ENCODE measurements around the gene TBL1X.

TBL1X gene

GRCh38 chrX:9650091-9650490 is 185.2 kb downstream of the TBL1X start:
- TF ChIP-seq MYC (IDR thresholded peaks at IDR 0.05; ENCODE audit: low read depth, low read length) (no peak), CTCF (IDR thresholded peaks at IDR 0.05; ENCODE audit: low read depth, low read length) (no peak), POLR2A (IDR thresholded peaks at IDR 0.05; ENCODE audit: extremely low read depth, insufficient read length) (no peak)
- TF ChIP-seq, protein P1, sequence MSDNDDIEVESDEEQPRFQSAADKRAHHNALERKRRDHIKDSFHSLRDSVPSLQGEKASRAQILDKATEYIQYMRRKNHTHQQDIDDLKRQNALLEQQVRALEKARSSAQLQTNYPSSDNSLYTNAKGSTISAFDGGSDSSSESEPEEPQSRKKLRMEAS (IDR thresholded peaks at IDR 0.05; ENCODE audit: low read depth, low read length), result no peak
- DNase-seq (ENCODE audit: low read depth), result no peak
- no peak overlapping the region for H3K4me3 ChIP-seq (ENCODE audit: low read depth, low read length)

GRCh38 chrX:9651737-9652136 is 186.9 kb downstream of the TBL1X start:
- TF ChIP-seq, protein P1 (IDR thresholded peaks at IDR 0.05; ENCODE audit: low read depth, low read length), result no peak
- no peak for TF ChIP-seq CTCF (IDR thresholded peaks at IDR 0.05; ENCODE audit: low read depth, low read length)
- TF ChIP-seq POLR2A (IDR thresholded peaks at IDR 0.05; ENCODE audit: extremely low read depth, insufficient read length), result no peak
- TF ChIP-seq MYC (IDR thresholded peaks at IDR 0.05; ENCODE audit: low read depth, low read length), result no peak
- no peak overlapping the region for H3K4me3 ChIP-seq (ENCODE audit: low read depth, low read length)
- DNase-seq (ENCODE audit: low read depth), result no peak

GRCh38 chrX:9654929-9655328 is 190.1 kb downstream of the TBL1X start:
- no peak for DNase-seq (ENCODE audit: low read depth)
- TF ChIP-seq CTCF (IDR thresholded peaks at IDR 0.05; ENCODE audit: low read depth, low read length) (no peak), POLR2A (IDR thresholded peaks at IDR 0.05; ENCODE audit: extremely low read depth, insufficient read length) (no peak), MYC (IDR thresholded peaks at IDR 0.05; ENCODE audit: low read depth, low read length) (no peak)
- TF ChIP-seq, protein P1 (IDR thresholded peaks at IDR 0.05; ENCODE audit: low read depth, low read length), result no peak
- H3K4me3 ChIP-seq (ENCODE audit: low read depth, low read length), result no peak overlapping the region

DNA sequence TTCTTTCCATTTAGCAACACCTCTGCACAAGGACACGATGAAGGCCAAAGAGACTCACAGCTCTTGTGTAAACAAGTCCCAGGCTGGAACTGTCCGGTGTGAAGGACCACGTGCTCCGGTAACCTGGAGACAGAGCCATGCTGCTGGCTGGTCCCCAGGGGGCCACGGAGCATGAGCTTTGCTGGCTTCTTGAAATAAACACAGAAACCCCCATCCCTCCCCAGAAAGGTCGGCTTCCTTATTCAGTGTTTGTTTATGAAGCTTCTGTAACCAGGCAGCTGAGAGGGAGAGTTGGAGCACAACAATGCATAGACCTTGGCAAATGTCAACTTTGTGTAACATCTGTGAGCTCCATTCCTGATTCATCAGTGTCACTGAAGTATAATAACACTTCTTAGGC is 191.4 kb downstream of the TBL1X start:
- no peak for DNase-seq (ENCODE audit: low read depth)
- no peak overlapping the region for H3K4me3 ChIP-seq (ENCODE audit: low read depth, low read length)
- TF ChIP-seq POLR2A (IDR thresholded peaks at IDR 0.05; ENCODE audit: extremely low read depth, insufficient read length) (no peak), CTCF (IDR thresholded peaks at IDR 0.05; ENCODE audit: low read depth, low read length) (no peak), MYC (IDR thresholded peaks at IDR 0.05; ENCODE audit: low read depth, low read length) (no peak)
- TF ChIP-seq, protein P1 (IDR thresholded peaks at IDR 0.05; ENCODE audit: low read depth, low read length), result no peak

GRCh38 chrX:9656871-9657270 is 192.0 kb downstream of the TBL1X start:
- TF ChIP-seq MYC (IDR thresholded peaks at IDR 0.05; ENCODE audit: low read depth, low read length) (no peak), CTCF (IDR thresholded peaks at IDR 0.05; ENCODE audit: low read depth, low read length) (no peak), POLR2A (IDR thresholded peaks at IDR 0.05; ENCODE audit: extremely low read depth, insufficient read length) (no peak)
- TF ChIP-seq, protein P1 (IDR thresholded peaks at IDR 0.05; ENCODE audit: low read depth, low read length), result no peak
- DNase-seq (ENCODE audit: low read depth), result no peak
- H3K4me3 ChIP-seq (ENCODE audit: low read depth, low read length), result no peak overlapping the region

Measured in NB4 (cell line).